Endothelial cell of umbilical vein (primary cell): Measurements from ENCODE around the gene NDUFA8.

Experiments
- CTCF ChIP-seq, 2 donors: IDR thresholded peaks; 1 replicate in 1 of 2; 2 replicates in 1 of 2; pipeline ENCODE4 v1.5.1; 2011; ENCODE audit warnings: low read length in 2 of 2, mild to moderate bottlenecking in 2 of 2, moderate library complexity in 2 of 2, control low read depth in 1 of 2, inconsistent platforms in 1 of 2, low read depth in 1 of 2; ENCODE audit not compliant: insufficient read depth in 1 of 2; ENCODE audit errors: extremely low read depth in 1 of 2
- GATA2 ChIP-seq: IDR thresholded peaks from 2 replicates; pipeline ENCODE4 v1.7.0; 2011; ENCODE audit warnings: low read depth, mild to moderate bottlenecking, moderate library complexity, mixed read lengths, low read length; ENCODE audit not compliant: insufficient read length, insufficient read depth
- JUN ChIP-seq: IDR thresholded peaks from 2 replicates; pipeline ENCODE4 v1.6.1; 2011; ENCODE audit warnings: borderline replicate concordance, low read depth; ENCODE audit not compliant: insufficient read length, insufficient read depth

GRCh38 chr9:122113574-122113973 lies 46.0 kb downstream of the NDUFA8 start:
- TF ChIP-seq GATA2 (no peak), JUN (no peak), CTCF (IDR thresholded peaks at IDR 0.05; ENCODE audit: extremely low read depth in 1 of 2, insufficient read depth in 1 of 2, low read depth in 1 of 2, low read length in 2 of 2) (no peak)
